GM06990 (cell line): ENCODE data around the gene LHCGR.
"Not testable (repeated sequence)": the region's sequence is repeated elsewhere in the genome, so short reads cannot be mapped to it uniquely, and the experiment has no call there.

Source experiments
- DNase-seq: peaks from one replicate; pipeline ENCODE4 v3.0.0-alpha.2; 2011; ENCODE audit not compliant: insufficient read length; ENCODE audit errors: extremely low read depth
- H3K27me3 ChIP-seq: replicated peaks from 2 replicates; pipeline ENCODE4 v1.6.0; 2011; ENCODE audit warnings: low read length; ENCODE audit not compliant: control insufficient read depth, insufficient read depth
- H3K36me3 ChIP-seq: 2 replicates; pipeline ENCODE4 v1.5.1; 2011; ENCODE audit warnings: low read length; ENCODE audit not compliant: control insufficient read depth, insufficient read depth
- H3K4me3 ChIP-seq: replicated peaks from 2 replicates; pipeline ENCODE4 v1.5.1; 2011; ENCODE audit warnings: low read depth, mild to moderate bottlenecking, control low read depth, low read length
- CTCF ChIP-seq: IDR thresholded peaks from 2 replicates; pipeline ENCODE4 v1.5.1; 2011; ENCODE audit warnings: low read length, control low read depth, mild to moderate bottlenecking, inconsistent platforms; ENCODE audit not compliant: insufficient read depth, poor library complexity, severe bottlenecking

The LHCGR gene

GRCh38 chr2:48747319-48747718 lies 8.2 kb downstream of the LHCGR start:
- no peak for DNase-seq
- H3K36me3 ChIP-seq, result no peaks in the 10 kb centered on the region
- H3K27me3 ChIP-seq, result no peaks in the 10 kb centered on the region
- TF ChIP-seq CTCF, result no peak
- no peak overlapping the region for H3K4me3 ChIP-seq

- H3K4me3 ChIP-seq, DNase-seq, H3K27me3 ChIP-seq, H3K36me3 ChIP-seq: not testable (repeated sequence)
These were observed 16.3 kb downstream of the LHCGR start for GRCh38 chr2:48739236-48739635.

GRCh38 chr2:48738806-48739205 lies 16.7 kb downstream of the LHCGR start:
- H3K27me3 ChIP-seq, result no peaks in the 10 kb centered on the region
- H3K36me3 ChIP-seq, result no peaks in the 10 kb centered on the region
- no peak overlapping the region for H3K4me3 ChIP-seq
- TF ChIP-seq CTCF, result no peak
- no peak for DNase-seq

GRCh38 chr2:48736251-48736650 lies 19.3 kb downstream of the LHCGR start:
- H3K27me3 ChIP-seq, result no peaks in the 10 kb centered on the region
- no peak overlapping the region for H3K4me3 ChIP-seq
- TF ChIP-seq CTCF, result no peak
- no peak for DNase-seq
- H3K36me3 ChIP-seq, result no peaks in the 10 kb centered on the region

- H3K36me3 ChIP-seq, result no peaks in the 10 kb centered on the region
- no peak for DNase-seq
- H3K27me3 ChIP-seq, result no peaks in the 10 kb centered on the region
- H3K4me3 ChIP-seq, result no peak overlapping the region
- no peak for TF ChIP-seq CTCF
These were observed 20.8 kb downstream of the LHCGR start for GRCh38 chr2:48734576-48735303.

GRCh38 chr2:48733067-48733503 lies 22.4 kb downstream of the LHCGR start:
- no peak for DNase-seq
- no peak for TF ChIP-seq CTCF
- no peaks in the 10 kb centered on the region for H3K27me3 ChIP-seq
- no peaks in the 10 kb centered on the region for H3K36me3 ChIP-seq
- H3K4me3 ChIP-seq, result no peak overlapping the region
